ENCODE measurements around the gene ROCK2.

Gene ROCK2

DNA sequence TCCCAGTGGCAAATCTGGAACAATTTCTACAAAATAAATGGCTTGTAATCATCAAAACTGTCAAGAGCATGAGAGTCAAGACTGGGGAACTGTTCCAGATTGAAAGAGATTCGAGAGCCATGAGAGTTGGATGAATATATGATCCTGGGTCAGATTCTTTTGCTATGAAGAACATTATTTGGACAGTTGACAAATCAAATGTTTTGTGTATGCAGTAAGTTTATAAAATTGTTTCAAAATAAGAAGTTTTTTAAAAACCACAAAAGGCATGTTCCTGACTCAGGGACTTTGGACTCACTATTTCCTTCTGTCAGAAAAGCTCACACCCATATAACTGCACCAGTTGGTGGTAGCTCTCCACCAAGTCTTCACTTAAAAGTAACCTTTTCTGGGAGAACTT is 38.5 kb downstream of the ROCK2 start:
- H3K4me3 ChIP-seq (ENCODE audit: low read depth, low read length): no peak overlapping the region
- in situ Hi-C loops (cut with HindIII; ENCODE audit: low sequenced_read_pairs): no loop called here

GRCh38 chr2:11305338-11305737 is 39.1 kb downstream of the ROCK2 start:
- H3K4me3 ChIP-seq (ENCODE audit: low read depth, low read length): no peak overlapping the region
- TF ChIP-seq CTCF (IDR thresholded peaks at IDR 0.05; ENCODE audit: low read depth, low read length): no peak
- in situ Hi-C loops (cut with HindIII; ENCODE audit: low sequenced_read_pairs): no loop called here
- no peak for DNase-seq (ENCODE audit: low read depth, low spot score)

More for the DNA sequence above, 38.5 kb downstream of the ROCK2 start:
- no peak for TF ChIP-seq CTCF (IDR thresholded peaks at IDR 0.05; ENCODE audit: low read depth, low read length)
- DNase-seq (ENCODE audit: low read depth, low spot score): peak; percentile 75

DNA sequence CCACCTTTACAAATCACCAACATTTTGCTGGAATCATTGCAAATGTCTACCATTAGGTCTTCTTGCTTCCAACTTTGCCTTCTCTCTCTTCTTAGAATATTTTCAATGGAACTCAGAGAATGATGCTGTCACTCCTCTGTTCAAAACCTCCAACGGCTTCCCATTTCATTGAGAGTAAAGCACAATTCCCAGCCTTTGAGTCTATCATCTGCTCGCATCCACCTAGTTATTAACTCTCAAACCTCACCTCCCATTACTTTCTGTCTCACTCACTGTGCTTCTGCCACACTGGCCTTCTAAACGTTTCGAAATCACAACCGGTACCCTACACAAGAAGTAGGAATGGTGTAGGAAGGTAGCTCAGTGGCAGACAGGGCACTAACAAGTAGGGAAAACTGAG is 40.0 kb downstream of the ROCK2 start:
- H3K4me3 ChIP-seq (ENCODE audit: low read depth, low read length): no peak overlapping the region
- no peak for TF ChIP-seq CTCF (IDR thresholded peaks at IDR 0.05; ENCODE audit: low read depth, low read length)
- in situ Hi-C loops (cut with HindIII; ENCODE audit: low sequenced_read_pairs): no loop called here
- DNase-seq (ENCODE audit: low read depth, low spot score): no peak

- DNase-seq (ENCODE audit: low read depth, low spot score): no peak
- H3K4me3 ChIP-seq (ENCODE audit: low read depth, low read length): no peak overlapping the region
- TF ChIP-seq CTCF (IDR thresholded peaks at IDR 0.05; ENCODE audit: low read depth, low read length): no peak
- in situ Hi-C loops (cut with HindIII; ENCODE audit: low sequenced_read_pairs): no loop called here
These were observed 41.0 kb downstream of the ROCK2 start for GRCh38 chr2:11303290-11304013.

- in situ Hi-C loops (cut with HindIII; ENCODE audit: low sequenced_read_pairs): no loop called here
- no peak for DNase-seq (ENCODE audit: low read depth, low spot score)
- TF ChIP-seq CTCF (IDR thresholded peaks at IDR 0.05; ENCODE audit: low read depth, low read length): no peak
- no peak overlapping the region for H3K4me3 ChIP-seq (ENCODE audit: low read depth, low read length)
These were observed 45.0 kb downstream of the ROCK2 start for GRCh38 chr2:11299439-11299838.

GRCh38 chr2:11298592-11298991 is 45.8 kb downstream of the ROCK2 start:
- no peak overlapping the region for H3K4me3 ChIP-seq (ENCODE audit: low read depth, low read length)
- in situ Hi-C loops (cut with HindIII; ENCODE audit: low sequenced_read_pairs): no loop called here
- DNase-seq (ENCODE audit: low read depth, low spot score): no peak
- no peak for TF ChIP-seq CTCF (IDR thresholded peaks at IDR 0.05; ENCODE audit: low read depth, low read length)

Data from astrocyte of the spinal cord (primary cell).